ENCODE results near the gene XRCC2.

- TF ChIP-seq POLR2AphosphoS5 (IDR thresholded peaks at IDR 0.05) (no peak), CTCF (IDR thresholded peaks at IDR 0.05) (no peak), POLR2A (IDR thresholded peaks at IDR 0.05) (no peak)
These were observed 7.4 kb upstream of the XRCC2 start for GRCh38 chr7:152683297-152683696.

Data from sigmoid colon (tissue), 4 donors.